ENCODE measurements around the gene ZNF846. TPM values are rescaled to one million over a fixed set of nuclear protein-coding genes. Genes with fewer than 3 reads are reported as not detected.

The ZNF846 gene
- total RNA-seq, 2 experiments from 2014 or later = 3.9 to 4.9 TPM

GRCh38 chr19:9711815-9712214 lies 56.7 kb downstream of the ZNF846 start:
- H3K4me1 Mint-ChIP-seq (ENCODE audit: low read depth) = no peaks in the 10 kb centered on the region
- H3K9me3 Mint-ChIP-seq = peaks cover 40% of the 10 kb centered on the region
- DNase-seq = no peak
- ChIA-PET POLR2A (no interaction called here), CTCF (no interaction called here)
- no peak overlapping the region for H3K27ac Mint-ChIP-seq
- peaks cover 5% of the 10 kb centered on the region for H3K36me3 Mint-ChIP-seq
- no peaks in the 10 kb centered on the region for H3K27me3 Mint-ChIP-seq
- no peak overlapping the region for H3K4me3 Mint-ChIP-seq
- intact Hi-C loops (cut with micrococcal nuclease) = no loop called here

GRCh38 chr19:9709305-9709704 lies 59.2 kb downstream of the ZNF846 start:
- Mint-ChIP-seq H3K4me3 (no peak overlapping the region), H3K4me1 (ENCODE audit: low read depth) (no peaks in the 10 kb centered on the region), H3K27ac (no peak overlapping the region), H3K36me3 (peaks cover 5% of the 10 kb centered on the region), H3K27me3 (no peaks in the 10 kb centered on the region), H3K9me3 (peaks cover 40% of the 10 kb centered on the region)
- DNase-seq = no peak
- CTCF ChIA-PET = no interaction called here
- POLR2A ChIA-PET = no interaction called here
- intact Hi-C loops (cut with micrococcal nuclease) = no loop called here

GRCh38 chr19:9705836-9706235 lies 62.7 kb downstream of the ZNF846 start:
- Mint-ChIP-seq H3K9me3 (peaks cover 17% of the 10 kb centered on the region), H3K4me1 (ENCODE audit: low read depth) (peaks cover 4% of the 10 kb centered on the region), H3K27ac (no peak overlapping the region), H3K27me3 (no peaks in the 10 kb centered on the region), H3K4me3 (no peak overlapping the region), H3K36me3 (peaks cover 2% of the 10 kb centered on the region)
- intact Hi-C loops (cut with micrococcal nuclease) = no loop called here
- CTCF ChIA-PET = interaction anchor here (0.6 kb wide), 1 partner anchor 498 kb away, joined by 3 read pairs; no protein-coding TSS in a partner anchor
- no peak for DNase-seq
- POLR2A ChIA-PET = no interaction called here

- no peak for DNase-seq
- no peak overlapping the region for H3K27ac Mint-ChIP-seq
- intact Hi-C loops (cut with micrococcal nuclease) = no loop called here
- CTCF ChIA-PET = no interaction called here
- peaks cover 4% of the 10 kb centered on the region for H3K36me3 Mint-ChIP-seq
- no peak overlapping the region for H3K4me3 Mint-ChIP-seq
- peaks cover 18% of the 10 kb centered on the region for H3K9me3 Mint-ChIP-seq
- POLR2A ChIA-PET = no interaction called here
- no peaks in the 10 kb centered on the region for H3K27me3 Mint-ChIP-seq
- H3K4me1 Mint-ChIP-seq (ENCODE audit: low read depth) = peaks cover 4% of the 10 kb centered on the region
These were observed 66.4 kb downstream of the ZNF846 start for GRCh38 chr19:9702186-9702585.

Other genes starting within 250 kb of the ZNF846 start
- gene ZNF426, start 230.1 kb downstream of the ZNF846 start, total RNA-seq = 10 to 100 TPM; 11.4 to 12.5 TPM
- gene ZNF121, start 184.2 kb downstream of the ZNF846 start, total RNA-seq = 10 to 100 TPM; 61.1 to 62.2 TPM
- gene ZNF561, start 147.5 kb downstream of the ZNF846 start, total RNA-seq = 10 to 100 TPM; 24.7 to 25.5 TPM
- 10 to 100 TPM; 35.3 to 36.1 TPM for gene ZNF562, start 93.6 kb downstream of the ZNF846 start, total RNA-seq
- 10 to 100 TPM; 20.7 to 22.0 TPM for gene FBXL12, start 50.3 kb upstream of the ZNF846 start, total RNA-seq
- 100 to 1,000 TPM; 334 to 346 TPM for gene UBL5, start 59.2 kb upstream of the ZNF846 start, total RNA-seq
- 10 to 100 TPM; 85.4 to 86.1 TPM for gene PIN1, start 66.6 kb upstream of the ZNF846 start, total RNA-seq
- under 1 TPM; 0.58 to 0.59 TPM for gene OLFM2, start 167.8 kb upstream of the ZNF846 start, total RNA-seq
- gene COL5A3, start 241.8 kb upstream of the ZNF846 start, total RNA-seq = 1 to 10 TPM; 2.8 to 2.9 TPM
- gene RDH8, start 244.7 kb upstream of the ZNF846 start, total RNA-seq = not detected